A673 (cell line): Measurements from ENCODE around the gene GPC6.

Experiments used
- EZH2 ChIP-seq: fragments of 200-600 bp; sonication (generic); IDR thresholded peaks from 2 replicates; pipeline ENCODE4 v1.6.1; 2017; ENCODE audit warnings: borderline replicate concordance, low read depth, mild to moderate bottlenecking, mixed read lengths, antibody characterized with exemption, low read length; ENCODE audit not compliant: poor library complexity, severe bottlenecking
- TF ChIP-seq, protein P1 (sequence below): fragments of 300-800, 200-600 bp; sonication (generic); conservative IDR thresholded peaks from 2 replicates; pipeline ENCODE4 v1.5.1; 2017; ENCODE audit warnings: low read depth, mild to moderate bottlenecking, antibody characterized with exemption, low read length, moderate library complexity, mixed read lengths

DNA sequence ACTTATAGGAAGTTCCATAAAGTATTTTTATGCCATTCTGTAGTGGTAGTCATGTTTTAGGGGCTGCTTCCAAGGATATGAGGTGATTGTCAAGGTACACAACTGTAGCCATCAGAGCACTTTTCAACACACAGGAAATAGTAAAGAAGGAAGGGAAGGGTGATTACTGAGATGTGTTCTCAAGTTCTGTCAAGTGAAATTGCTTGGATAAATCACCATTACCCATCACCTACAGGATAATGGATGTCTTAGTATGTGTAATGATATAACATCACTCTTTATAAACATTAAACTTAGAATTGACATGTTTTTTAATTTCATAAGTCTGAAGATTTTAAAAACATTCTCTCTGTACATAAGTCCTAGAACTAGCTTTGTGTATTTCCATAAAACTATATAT, 765.0 kb downstream of the GPC6 start:
- TF ChIP-seq, protein P1, sequence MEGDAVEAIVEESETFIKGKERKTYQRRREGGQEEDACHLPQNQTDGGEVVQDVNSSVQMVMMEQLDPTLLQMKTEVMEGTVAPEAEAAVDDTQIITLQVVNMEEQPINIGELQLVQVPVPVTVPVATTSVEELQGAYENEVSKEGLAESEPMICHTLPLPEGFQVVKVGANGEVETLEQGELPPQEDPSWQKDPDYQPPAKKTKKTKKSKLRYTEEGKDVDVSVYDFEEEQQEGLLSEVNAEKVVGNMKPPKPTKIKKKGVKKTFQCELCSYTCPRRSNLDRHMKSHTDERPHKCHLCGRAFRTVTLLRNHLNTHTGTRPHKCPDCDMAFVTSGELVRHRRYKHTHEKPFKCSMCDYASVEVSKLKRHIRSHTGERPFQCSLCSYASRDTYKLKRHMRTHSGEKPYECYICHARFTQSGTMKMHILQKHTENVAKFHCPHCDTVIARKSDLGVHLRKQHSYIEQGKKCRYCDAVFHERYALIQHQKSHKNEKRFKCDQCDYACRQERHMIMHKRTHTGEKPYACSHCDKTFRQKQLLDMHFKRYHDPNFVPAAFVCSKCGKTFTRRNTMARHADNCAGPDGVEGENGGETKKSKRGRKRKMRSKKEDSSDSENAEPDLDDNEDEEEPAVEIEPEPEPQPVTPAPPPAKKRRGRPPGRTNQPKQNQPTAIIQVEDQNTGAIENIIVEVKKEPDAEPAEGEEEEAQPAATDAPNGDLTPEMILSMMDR, result no peak
- TF ChIP-seq EZH2, result no peak
